ENCODE results near the gene MROH2B.

GRCh38 chr5:41065691-41066335 is 5.3 kb downstream of the MROH2B start:
- no peak for TF ChIP-seq POLR2A (IDR thresholded peaks at IDR 0.05)
- TF ChIP-seq, protein P1, sequence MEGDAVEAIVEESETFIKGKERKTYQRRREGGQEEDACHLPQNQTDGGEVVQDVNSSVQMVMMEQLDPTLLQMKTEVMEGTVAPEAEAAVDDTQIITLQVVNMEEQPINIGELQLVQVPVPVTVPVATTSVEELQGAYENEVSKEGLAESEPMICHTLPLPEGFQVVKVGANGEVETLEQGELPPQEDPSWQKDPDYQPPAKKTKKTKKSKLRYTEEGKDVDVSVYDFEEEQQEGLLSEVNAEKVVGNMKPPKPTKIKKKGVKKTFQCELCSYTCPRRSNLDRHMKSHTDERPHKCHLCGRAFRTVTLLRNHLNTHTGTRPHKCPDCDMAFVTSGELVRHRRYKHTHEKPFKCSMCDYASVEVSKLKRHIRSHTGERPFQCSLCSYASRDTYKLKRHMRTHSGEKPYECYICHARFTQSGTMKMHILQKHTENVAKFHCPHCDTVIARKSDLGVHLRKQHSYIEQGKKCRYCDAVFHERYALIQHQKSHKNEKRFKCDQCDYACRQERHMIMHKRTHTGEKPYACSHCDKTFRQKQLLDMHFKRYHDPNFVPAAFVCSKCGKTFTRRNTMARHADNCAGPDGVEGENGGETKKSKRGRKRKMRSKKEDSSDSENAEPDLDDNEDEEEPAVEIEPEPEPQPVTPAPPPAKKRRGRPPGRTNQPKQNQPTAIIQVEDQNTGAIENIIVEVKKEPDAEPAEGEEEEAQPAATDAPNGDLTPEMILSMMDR (IDR thresholded peaks at IDR 0.05), result no peak

Measured in thyroid gland (tissue), 4 donors.